Hair follicle dermal papilla cell (primary cell): ENCODE data around the gene CASP12. TPM values are rescaled to one million over a fixed set of nuclear protein-coding genes. Genes with fewer than 3 reads are reported as not detected.

Experiments used
- small RNA-seq: library from RNA; depleted of rRNA; stranded (forward); fragments of <200 nt; gene quantifications from one replicate; pipeline ENCODE3, GENCODE V24; 2012
- total RNA-seq: library from RNA; depleted of rRNA; stranded (reverse); fragments of >200 nt; gene quantifications from 2 replicates; pipeline ENCODE4 v1.2.3, GENCODE V29; 2012

CASP12 gene
- total RNA-seq, result 0.16 TPM in 1 of 2 replicates, not detected in the other

DNA sequence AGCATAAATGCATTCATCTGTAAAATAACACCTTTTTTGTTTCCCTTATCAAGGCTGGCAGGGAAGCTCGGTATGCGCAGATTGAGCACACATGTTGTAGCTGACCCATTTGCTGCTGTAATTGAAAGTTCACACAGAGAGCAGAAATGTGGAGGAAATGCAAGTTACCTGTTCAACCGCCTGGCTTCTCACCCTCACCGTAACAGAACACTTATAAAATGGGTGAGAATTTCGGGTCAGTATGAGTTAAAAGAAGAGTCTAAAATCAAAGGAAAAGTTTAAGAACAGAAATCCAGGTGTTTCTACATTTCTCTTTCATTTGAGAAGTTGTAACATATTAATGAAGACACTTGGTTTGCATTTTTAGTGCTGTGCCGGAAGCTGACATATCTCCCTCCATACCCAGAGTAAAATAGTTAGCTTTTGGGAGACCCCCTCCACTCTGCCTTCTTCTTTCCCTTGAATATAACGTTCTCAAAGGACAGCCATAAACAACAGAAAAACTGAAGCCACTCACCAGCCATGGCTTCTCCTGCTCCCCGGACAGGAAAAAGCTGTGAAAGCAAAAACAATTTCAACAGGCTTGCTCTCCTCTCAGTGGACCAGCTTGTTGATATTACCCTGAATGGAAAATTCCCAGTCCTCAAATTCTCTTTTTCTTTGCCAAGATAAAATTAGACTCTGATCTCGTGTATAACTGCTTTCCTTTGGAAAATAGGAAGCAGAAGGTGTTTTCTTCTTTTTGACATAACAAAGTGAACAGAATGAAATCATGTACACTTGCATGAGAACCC lies at the start of gene CASP12:
Gene CASP12, minus strand, starts transcription at position 570 of the 794 bp plus-strand sequence.

Small RNAs within 50 kb of the gene (small RNA-seq; reads per million reads assigned to genes)
- gene AP002004.1, result not detected

Other genes with a start within 250 kb of the CASP12 start
- 84.2 and 94.1 TPM in 2 replicates for gene CASP4, start 70.1 kb upstream of the CASP12 start, total RNA-seq
- gene CASP5, start 124.7 kb upstream of the CASP12 start, total RNA-seq, result not detected in 2 replicates
- 11.4 and 11.5 TPM in 2 replicates for gene CASP1, start 136.7 kb upstream of the CASP12 start, total RNA-seq
- gene CARD16, start 146.9 kb upstream of the CASP12 start, total RNA-seq, result 2.8 and 3.5 TPM in 2 replicates
- not detected in 2 replicates for gene CARD18, start 241.3 kb upstream of the CASP12 start, total RNA-seq